ENCODE measurements around the gene CYYR1.

- TF ChIP-seq, protein P1, sequence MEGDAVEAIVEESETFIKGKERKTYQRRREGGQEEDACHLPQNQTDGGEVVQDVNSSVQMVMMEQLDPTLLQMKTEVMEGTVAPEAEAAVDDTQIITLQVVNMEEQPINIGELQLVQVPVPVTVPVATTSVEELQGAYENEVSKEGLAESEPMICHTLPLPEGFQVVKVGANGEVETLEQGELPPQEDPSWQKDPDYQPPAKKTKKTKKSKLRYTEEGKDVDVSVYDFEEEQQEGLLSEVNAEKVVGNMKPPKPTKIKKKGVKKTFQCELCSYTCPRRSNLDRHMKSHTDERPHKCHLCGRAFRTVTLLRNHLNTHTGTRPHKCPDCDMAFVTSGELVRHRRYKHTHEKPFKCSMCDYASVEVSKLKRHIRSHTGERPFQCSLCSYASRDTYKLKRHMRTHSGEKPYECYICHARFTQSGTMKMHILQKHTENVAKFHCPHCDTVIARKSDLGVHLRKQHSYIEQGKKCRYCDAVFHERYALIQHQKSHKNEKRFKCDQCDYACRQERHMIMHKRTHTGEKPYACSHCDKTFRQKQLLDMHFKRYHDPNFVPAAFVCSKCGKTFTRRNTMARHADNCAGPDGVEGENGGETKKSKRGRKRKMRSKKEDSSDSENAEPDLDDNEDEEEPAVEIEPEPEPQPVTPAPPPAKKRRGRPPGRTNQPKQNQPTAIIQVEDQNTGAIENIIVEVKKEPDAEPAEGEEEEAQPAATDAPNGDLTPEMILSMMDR (IDR thresholded peaks at IDR 0.05; ENCODE audit: poor library complexity, severe bottlenecking), result no peak
- TF ChIP-seq EP300 (conservative IDR thresholded peaks at IDR 0.05; ENCODE audit: poor library complexity, severe bottlenecking), result no peak
Measured at GRCh38 chr21:26495283-26495849, 77.7 kb downstream of the CYYR1 start.

Measured in neural cell (in vitro differentiated cells).